ENCODE results near the gene ADCY7.

GRCh38 chr16:50238868-50239301 lies 27.5 kb upstream of the ADCY7 start:
- TF ChIP-seq POLR2A (IDR thresholded peaks at IDR 0.05; ENCODE audit: borderline replicate concordance, extremely low read depth, insufficient read depth, insufficient read length) (no peak), CTCF (IDR thresholded peaks at IDR 0.05 in 2 of 3, conservative IDR thresholded peaks at IDR 0.05 in 1 of 3; ENCODE audit: borderline replicate concordance in 1 of 3, insufficient read depth in 1 of 3, low read depth in 2 of 3, low read length in 2 of 3) (no peak), FOSL1 (IDR thresholded peaks at IDR 0.05; ENCODE audit: low read depth) (no peak), POLR2AphosphoS5 (IDR thresholded peaks at IDR 0.05; ENCODE audit: low read depth, low read length) (no peak)
